NCI-H510A (cell line): Measurements from ENCODE around the gene KHDRBS1.
A peak's percentile ranks its signal among the peaks of the same experiment; 100 is the strongest.
"Not testable (repeated sequence)": the region's sequence is repeated elsewhere in the genome, so short reads cannot be mapped to it uniquely, and the experiment has no call there.

ENCODE experiments used
- DNase-seq: peaks from one replicate; lab custom pipeline; 2025; lab: John Stamatoyannopoulos, UW

Gene KHDRBS1

DNA sequence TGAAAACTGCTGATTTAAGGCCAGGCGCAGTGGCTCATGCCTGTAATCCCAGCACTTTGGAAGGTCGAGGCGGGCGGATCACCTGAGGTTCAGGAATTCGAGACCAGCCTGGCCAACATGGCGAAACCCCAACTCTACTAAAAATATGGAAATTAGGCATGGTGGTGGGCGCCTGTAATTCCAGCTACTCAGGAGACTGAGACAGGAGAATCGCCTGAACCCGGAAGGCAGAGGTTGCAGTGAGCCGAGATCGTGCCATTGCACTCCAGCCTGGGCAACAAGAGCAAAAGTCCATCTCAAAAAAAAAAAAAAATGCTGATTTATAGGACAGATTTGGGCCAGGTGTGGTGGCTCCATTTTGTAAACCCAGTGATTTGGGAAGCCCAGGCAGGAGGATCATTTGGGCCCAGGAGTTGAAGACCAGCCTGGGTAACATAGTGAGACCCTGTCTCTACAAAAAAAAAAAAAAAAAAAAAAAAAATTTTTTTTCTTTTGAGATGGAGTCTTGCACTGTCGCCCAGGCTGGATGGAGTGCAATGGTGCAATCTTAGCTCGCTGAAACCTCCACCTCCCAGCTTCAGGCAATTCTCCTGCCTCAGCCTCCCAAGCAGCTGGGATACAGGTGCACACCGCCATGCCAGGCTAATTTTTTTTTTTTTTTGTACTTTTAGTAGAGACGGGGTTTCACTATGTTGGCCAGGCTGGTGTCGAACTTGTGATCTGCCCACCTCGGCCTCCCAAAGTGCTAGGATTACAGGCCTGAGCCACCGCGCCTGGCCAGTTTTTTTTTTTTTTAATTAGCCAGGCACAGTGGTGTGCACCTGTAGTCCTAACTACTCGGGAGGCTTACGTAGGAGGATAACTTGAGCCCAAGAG lies 52.2 kb downstream of the KHDRBS1 start:
- DNase-seq = not testable (repeated sequence)

DNA sequence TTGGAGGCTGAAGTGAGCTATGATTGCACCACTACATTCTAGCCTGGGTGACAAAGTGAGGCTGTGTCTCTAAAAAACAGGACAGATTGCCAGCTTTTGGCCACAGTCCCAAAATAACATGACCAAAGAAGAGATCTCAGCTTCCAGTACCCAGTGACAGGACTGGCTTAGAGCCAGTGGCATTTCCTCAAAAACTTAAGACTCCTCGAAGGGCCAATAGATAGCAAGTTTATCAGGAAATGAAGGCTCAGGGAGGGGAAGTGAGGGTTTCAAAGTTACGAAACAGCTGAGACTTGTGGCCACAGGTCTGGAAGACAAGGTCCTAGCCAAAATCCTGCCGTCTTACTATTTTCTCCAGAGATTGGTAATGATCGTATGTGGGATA lies 52.8 kb downstream of the KHDRBS1 start:
- DNase-seq = no peak

DNA sequence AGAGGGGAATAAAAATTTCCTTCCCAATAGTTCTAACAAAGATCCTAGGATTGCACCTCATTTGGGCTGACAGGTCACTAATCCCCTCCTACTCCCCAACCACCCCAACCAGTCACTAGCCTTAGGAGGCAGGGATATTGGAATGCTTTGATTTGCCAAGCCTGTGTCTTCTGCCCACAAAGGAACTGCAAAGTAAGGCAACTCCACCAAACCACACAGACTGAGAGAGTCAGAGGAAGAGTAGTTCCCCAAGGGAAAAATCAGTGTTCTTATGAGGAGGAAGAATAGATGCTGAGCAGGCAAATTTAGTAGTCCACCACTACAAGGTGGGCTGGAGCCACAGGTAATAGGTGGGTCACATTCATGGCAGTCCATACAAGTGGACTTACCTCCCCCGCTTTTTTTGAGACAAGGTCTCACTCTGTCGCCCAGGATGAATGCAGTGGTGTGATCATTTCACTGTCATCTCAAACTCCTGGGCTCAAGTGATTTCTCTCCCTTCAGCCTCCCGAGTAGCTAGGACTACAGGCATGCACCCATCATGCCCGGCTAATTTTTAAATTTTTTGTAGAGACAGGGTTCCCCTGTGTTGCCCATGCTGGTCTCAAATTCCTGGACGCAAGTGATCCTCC lies 55.4 kb downstream of the KHDRBS1 start:
- DNase-seq = no peak

DNA sequence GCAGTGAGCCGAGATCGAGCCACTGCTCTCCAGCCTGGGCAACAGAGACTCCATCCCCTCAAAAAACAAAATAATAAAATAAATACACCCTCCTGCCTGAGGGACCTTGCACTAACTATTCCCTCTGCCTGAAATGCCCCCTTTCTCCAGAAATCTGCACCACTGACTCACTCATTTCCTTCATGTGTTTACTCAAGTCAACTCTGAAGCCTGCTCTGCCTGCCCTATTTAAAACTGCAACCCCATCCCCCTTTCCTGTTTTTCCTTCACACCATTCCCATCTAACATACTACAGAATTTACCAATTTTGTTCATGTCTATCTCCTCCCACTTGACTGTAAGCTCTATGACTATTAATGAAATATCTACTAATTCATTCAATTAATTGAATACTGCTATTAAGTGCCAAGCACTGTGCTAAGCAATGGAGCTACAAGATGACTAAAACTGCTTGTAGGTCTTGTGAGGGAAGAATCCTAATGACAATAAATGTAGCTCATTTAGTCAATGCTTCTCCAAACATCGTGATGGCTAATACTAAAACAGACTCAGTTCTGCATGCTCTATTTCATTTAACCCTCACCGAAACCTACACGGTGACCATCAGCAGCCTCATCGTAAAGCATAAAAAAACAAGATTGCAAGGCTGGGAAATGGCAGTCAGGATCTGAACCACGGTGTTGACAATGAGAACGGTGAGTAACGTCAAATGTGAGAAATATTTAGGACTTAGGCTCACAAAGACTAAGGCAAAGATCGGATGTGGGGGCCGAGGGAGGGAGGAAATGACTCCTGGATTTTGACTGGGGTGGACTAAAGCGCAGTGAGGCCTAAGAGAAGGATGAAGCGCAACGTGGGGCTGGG lies 58.3 kb downstream of the KHDRBS1 start:
- DNase-seq = no peak

DNA sequence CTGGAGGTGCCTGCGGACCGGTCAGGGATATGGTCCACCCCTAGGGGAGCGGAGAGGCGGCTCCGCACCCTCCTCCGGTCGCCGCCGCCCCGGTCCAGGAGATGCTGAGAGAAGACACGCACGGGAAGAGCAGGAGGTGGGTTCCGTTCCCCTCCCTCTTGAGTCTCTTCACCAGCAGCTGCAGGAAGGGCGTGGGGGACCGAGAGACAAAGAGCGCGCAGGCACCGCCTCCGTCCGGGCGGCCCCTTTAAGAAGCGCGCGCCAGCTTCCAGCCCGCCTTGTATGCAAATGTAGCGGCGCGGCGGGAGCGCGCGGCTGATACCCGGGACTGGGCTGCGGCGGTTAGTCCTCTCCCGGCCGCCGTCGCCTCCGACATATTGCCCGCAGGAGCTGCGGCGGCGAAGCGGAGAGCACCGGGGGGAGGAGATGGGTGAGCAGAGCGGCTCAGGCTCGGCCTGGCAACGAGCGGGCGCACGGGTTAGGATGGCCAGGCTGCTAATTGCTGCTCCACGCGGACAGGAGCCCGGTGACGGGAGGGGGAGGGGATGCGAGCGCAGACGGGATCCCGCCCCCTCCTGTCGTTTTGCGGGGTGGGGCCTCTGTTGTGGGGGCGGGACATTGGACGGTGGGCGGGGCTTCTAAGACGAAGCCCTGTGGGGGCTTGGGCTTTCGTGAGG lies 59.1 kb downstream of the KHDRBS1 start, which contains the start of gene TMEM39B:
TMEM39B (plus strand) TSS at position 318 of the 677 bp plus-strand sequence; CDS start at position 427, 109 bp downstream.
- peak; percentile 93 for DNase-seq

DNA sequence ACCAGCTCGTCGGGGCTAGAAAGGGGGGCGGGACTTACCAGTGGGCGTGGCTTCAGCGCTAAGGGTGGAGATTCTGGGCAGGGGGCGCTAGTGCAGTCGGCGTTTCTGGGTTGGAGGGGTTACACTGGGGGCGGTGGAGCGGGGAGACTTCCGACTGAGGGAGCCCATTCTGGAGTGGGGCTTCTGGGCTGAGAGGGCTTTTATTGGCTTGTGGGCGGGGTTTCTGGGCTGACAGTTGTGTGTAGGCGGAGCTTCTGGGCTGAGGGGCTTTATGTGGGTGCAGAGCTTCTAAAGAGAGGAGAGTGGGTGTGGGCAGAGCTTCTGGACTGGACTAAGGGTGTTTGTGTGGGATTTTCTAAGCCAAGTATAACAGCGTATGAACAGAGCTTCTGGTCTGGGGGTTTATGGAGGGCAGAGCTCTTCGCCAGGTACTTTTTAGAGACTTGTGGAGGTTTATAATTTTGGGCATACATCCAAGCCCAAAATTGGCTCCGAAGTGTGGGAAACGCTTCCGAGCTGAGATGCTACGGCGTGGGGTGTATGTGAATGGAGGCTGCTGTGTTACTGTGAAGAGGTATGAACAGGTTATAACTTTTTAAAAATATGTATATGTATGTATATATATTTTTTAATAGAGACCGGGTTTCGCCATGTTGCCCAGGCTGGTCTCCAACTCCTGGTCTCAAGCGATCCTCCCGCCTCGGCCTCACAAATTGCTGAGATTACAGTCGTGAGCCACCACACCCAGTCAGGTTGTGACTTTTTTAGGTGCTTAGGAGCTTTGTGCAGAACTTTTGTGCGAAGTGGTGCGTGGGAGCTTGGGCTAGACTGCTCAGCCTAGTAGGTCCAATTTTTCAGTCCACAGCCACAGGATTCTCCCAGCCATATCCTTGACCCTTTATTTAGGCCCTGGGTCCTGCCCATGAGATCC lies 59.9 kb downstream of the KHDRBS1 start:
- peak; percentile 42 for DNase-seq

DNA sequence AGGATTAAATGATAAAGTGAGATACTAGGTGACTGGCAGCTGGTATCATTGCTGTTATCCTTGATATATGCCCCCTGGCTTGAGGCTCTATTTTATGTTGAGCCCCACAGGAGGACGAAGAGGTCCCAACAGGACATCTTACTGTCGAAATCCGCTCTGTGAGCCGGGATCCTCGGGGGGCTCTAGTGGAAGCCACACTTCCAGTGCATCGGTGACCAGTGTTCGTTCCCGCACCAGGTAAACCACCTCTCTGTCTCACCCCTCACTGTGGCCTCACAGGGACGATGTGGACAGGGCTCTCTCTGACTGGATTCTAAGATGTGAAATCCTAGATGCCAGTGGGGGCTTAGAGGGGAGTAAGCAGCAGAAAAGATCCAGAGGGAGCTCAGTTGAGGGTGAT lies 61.2 kb downstream of the KHDRBS1 start:
- DNase-seq = no peak

DNA sequence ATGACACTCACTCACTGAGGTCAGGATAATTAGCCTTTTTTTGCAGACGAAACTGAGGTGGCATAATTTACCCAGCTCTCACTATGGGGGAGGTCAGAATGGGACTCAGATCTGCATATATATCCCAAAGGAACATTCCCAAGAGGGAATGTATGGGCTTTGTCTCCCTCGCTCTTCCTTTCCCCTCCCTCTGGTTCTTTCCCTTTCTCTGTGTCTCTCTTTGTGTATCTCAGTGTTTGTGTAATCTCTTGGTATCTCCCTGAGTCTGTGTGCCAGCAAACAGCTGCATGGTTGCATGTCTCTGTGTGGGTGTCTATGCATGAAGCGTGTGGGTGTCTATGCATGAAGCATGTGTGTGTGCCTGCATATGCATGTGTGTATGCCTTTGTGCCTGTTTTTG lies 63.8 kb downstream of the KHDRBS1 start:
- no peak for DNase-seq

DNA sequence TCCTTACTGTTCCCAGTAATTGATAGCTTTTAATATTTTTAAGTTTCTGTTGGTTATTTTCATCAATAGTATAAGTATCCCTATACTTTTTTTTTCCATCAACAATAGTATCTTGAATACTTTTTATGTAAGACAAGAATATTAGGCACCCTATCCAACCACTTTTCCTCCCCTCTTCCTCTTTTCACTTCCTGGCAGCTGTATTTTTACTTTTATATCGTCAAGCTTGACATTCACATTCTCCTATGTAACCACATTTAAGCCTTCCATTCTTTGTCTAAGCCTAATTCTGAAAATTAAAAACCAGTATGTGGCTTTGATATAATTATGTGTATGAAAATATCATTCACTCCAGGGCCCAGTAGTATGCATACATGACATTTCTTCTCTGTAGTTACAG lies 68.4 kb downstream of the KHDRBS1 start:
- no peak for DNase-seq

DNA sequence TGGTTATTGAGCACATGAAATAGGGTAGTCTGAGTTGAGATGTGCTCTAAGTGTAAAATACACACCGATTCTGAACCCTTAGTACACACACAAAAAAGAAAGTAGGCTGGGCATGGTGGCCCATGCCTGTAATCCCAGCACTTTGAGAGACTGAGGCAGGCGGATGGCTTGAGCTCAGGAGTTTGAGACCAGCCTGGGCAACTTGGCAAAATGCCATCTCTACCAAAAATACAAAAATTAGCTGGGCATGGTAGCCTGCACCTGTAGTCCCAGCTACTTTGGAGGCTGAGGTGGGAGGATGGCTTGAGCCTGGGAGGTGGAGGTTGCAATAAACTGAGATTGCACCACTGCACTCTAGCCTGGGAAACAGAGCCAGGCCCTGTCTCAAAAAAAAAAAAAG lies 72.7 kb downstream of the KHDRBS1 start:
- DNase-seq = not testable (repeated sequence)

DNA sequence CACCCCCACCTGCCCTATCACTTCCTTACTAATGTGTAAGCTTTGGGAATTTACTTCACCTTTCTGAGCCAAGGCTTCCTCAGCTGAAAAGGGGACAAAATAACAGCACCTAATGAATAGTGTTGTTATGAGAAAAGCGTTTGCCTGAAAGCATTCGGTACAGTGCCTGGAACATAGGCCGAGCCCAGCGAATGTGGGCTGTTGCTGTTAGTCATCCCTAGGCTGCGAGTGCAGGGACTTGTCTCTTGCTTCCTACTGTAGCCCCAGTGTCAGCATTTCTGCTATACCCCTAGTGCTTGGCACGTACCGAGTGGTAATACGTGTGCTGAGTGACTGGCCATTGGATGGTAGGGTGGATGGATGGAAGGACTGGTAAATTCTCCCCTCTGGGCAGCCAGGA lies 77.5 kb downstream of the KHDRBS1 start:
- DNase-seq = no peak

DNA sequence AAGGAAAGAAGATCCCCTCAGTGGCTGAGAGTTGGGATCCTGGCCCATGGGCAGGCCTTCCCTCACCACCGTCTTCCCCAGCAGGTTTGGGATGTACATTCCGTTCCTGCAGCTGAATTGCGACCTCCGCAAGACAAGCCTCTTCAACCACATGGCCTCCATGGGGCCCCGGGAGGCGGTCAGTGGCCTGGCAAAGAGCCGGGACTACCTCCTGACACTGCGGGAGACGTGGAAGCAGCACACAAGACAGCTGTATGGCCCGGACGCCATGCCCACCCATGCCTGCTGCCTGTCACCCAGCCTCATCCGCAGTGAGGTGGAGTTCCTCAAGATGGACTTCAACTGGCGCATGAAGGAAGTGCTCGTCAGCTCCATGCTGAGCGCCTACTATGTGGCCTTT lies 77.9 kb downstream of the KHDRBS1 start:
- no peak for DNase-seq
